A549 (cell line): Measurements from ENCODE around the gene GMEB2. TPM values are rescaled to one million over a fixed set of nuclear protein-coding genes. Genes with fewer than 3 reads are reported as not detected.

Source experiments
- ATAC-seq, 2 experiments: fragments of 200-7000 bp in 1 of 2; fragments of >200 bp in 1 of 2; cut with Nextera tagmentation in 1 of 2; cut with Tn5 transposase in 1 of 2; 3 replicates each; pipeline versions ENCODE4 v1.8.0 to v1.9.1; 2018 to 2020; ENCODE audit warnings: mild to moderate bottlenecking in 1 of 2, moderate library complexity in 1 of 2
- CTCF ChIA-PET: fragments of 300-600 bp; sonication (Branson Sonifier 250); formaldehyde crosslinking; extraction: SDS; loops from one replicate; lab custom pipeline; 2021; ENCODE audit warnings: antibody characterized with exemption, inconsistent platforms; lab: Yijun Ruan, JAX
- POLR2A ChIA-PET: fragments of 350-600 bp; formaldehyde crosslinking; extraction: SDS; loops from one replicate; lab custom pipeline; 2021; ENCODE audit warnings: antibody characterized with exemption, inconsistent platforms; lab: Yijun Ruan, JAX
- DNase-seq, 2 experiments: peaks; one replicate each; pipeline versions ENCODE4 v3.0.0 to v3.0.0-alpha.2; 2011 to 2016; ENCODE audit warnings: low read depth in 1 of 2, low spot score in 1 of 2
- FAIRE-seq: peaks from 2 replicates; lab custom pipeline; 2011; peaks lifted over from hg19 to GRCh38; lab: Jason Lieb, UNC
- H3K27ac ChIP-seq, 2 experiments: fragments of >200 bp; sonication (Bioruptor Twin); formaldehyde crosslinking; 3 replicates each; pipeline ENCODE4 v1.5.1; 2016 to 2017
- H3K4me1 ChIP-seq: fragments of >200 bp; sonication (Bioruptor Twin); formaldehyde crosslinking; 3 replicates; pipeline ENCODE4 v1.6.1; 2016
- H3K4me2 ChIP-seq: fragments of >200 bp; sonication (Bioruptor Twin); formaldehyde crosslinking; 3 replicates; pipeline ENCODE4 v1.6.1; 2016
- H3K4me3 ChIP-seq: fragments of >200 bp; sonication (Bioruptor Twin); formaldehyde crosslinking; 3 replicates; pipeline ENCODE4 v1.5.1; 2016
- H3K9me3 ChIP-seq: fragments of >200 bp; sonication (Bioruptor Twin); formaldehyde crosslinking; 3 replicates; pipeline ENCODE4 v1.6.1; 2016
- EHF ChIP-seq: fragments of 250-450 bp; sonication (Bioruptor Pico); IDR thresholded peaks from 2 replicates; pipeline ENCODE4 v1.5.0; 2020; ENCODE audit warnings: mild to moderate bottlenecking
- HEYL ChIP-seq: fragments of 250-450 bp; sonication (Bioruptor Pico); IDR thresholded peaks from 2 replicates; pipeline ENCODE4 v1.8.0; 2021; ENCODE audit warnings: mild to moderate bottlenecking, moderate library complexity
- JUN ChIP-seq, 2 experiments: fragments of >200 bp; sonication (Bioruptor Twin); formaldehyde crosslinking; IDR thresholded peaks; 2 replicates in 1 of 2; 3 replicates in 1 of 2; pipeline ENCODE4 v1.6.1; 2016 to 2017
- JUNB ChIP-seq: fragments of >200 bp; sonication (Bioruptor Twin); formaldehyde crosslinking; IDR thresholded peaks from 2 replicates; pipeline ENCODE4 v1.6.1; 2016
- MAFK ChIP-seq: fragments of 450-650 bp; IDR thresholded peaks from 2 replicates; pipeline ENCODE4 v1.6.1; 2014; ENCODE audit not compliant: partially characterized antibody
- MAZ ChIP-seq: fragments of 150-350 bp; IDR thresholded peaks from 2 replicates; pipeline ENCODE4 v1.6.1; 2014; ENCODE audit warnings: antibody characterized with exemption, low read depth, low read length, borderline replicate concordance
- PHF8 ChIP-seq: fragments of 200-600 bp; sonication (generic); IDR thresholded peaks from 2 replicates; pipeline ENCODE4 v1.6.1; 2016; ENCODE audit warnings: low read depth, mild to moderate bottlenecking, antibody characterized with exemption, moderate library complexity, borderline replicate concordance
- RAD21 ChIP-seq, 2 experiments: fragments of >200 bp in 1 of 2; sonication (Bioruptor Twin) in 1 of 2; formaldehyde crosslinking in 1 of 2; IDR thresholded peaks in 1 of 2; conservative IDR thresholded peaks in 1 of 2; 2 replicates in 1 of 2; 3 replicates in 1 of 2; pipeline ENCODE4 v1.6.1; 2012 to 2018; ENCODE audit warnings: inconsistent platforms in 1 of 2
- RCOR1 ChIP-seq: fragments of 150-350 bp; IDR thresholded peaks from 2 replicates; pipeline ENCODE4 v1.6.1; 2014; ENCODE audit warnings: antibody characterized with exemption, low read length, low read depth
- SMC3 ChIP-seq: fragments of >200 bp; sonication (Bioruptor Twin); formaldehyde crosslinking; IDR thresholded peaks from 3 replicates; pipeline ENCODE4 v1.6.1; 2018; ENCODE audit warnings: inconsistent platforms
- SREBF2 ChIP-seq: fragments of 450-650 bp; IDR thresholded peaks from 2 replicates; pipeline ENCODE4 v1.6.1; 2014; ENCODE audit warnings: mild to moderate bottlenecking, moderate library complexity
- ZFP36 ChIP-seq: fragments of 450-650 bp; IDR thresholded peaks from 2 replicates; pipeline ENCODE4 v1.6.1; 2014; ENCODE audit warnings: borderline replicate concordance; ENCODE audit not compliant: partially characterized antibody
- ZSCAN20 ChIP-seq: fragments of 250-450 bp; sonication (Bioruptor Pico); IDR thresholded peaks from 2 replicates; pipeline ENCODE4 v1.8.0; 2022; ENCODE audit warnings: mild to moderate bottlenecking, moderate library complexity
- WGBS: methylation state at CpG from one replicate; pipeline ENCODE4 v1.1.6; 2017; ENCODE audit errors: missing lambda C conversion rate; 5-methylcytosine and 5-hydroxymethylcytosine counted together
- polyA plus RNA-seq, 4 experiments: library from polyadenylated mRNA; depleted of rRNA in 3 of 4; stranded (reverse); fragments of >200 nt; fragmentation: RNase III in 1 of 4; extraction: RNeasy Plus Mini Kit Qiagen cat#74134 plus additional on column Dnase treatment in 1 of 4; gene quantifications; 2 replicates in 3 of 4; 3 replicates in 1 of 4; pipeline ENCODE4 v1.2.3, GENCODE V29; 2011 to 2017
- TF ChIP-seq, protein P1 (sequence below): fragments of 250-450 bp; sonication (Bioruptor Pico); IDR thresholded peaks from 2 replicates; pipeline ENCODE4 v1.5.0; 2021; ENCODE audit warnings: mild to moderate bottlenecking, moderate library complexity, borderline replicate concordance
- TF ChIP-seq, protein P2 (sequence below): IDR thresholded peaks from 2 replicates; pipeline ENCODE4 v1.6.1; 2012; ENCODE audit warnings: low read depth, borderline replicate concordance
- TF ChIP-seq, protein P3 (sequence below): fragments of >200 bp; sonication (Bioruptor Twin); formaldehyde crosslinking; IDR thresholded peaks from 3 replicates; pipeline ENCODE4 v1.5.1; 2016
- TF ChIP-seq, protein P4 (sequence below): fragments of 150-350 bp; IDR thresholded peaks from 2 replicates; pipeline ENCODE4 v1.6.1; 2014; ENCODE audit warnings: low read depth, mild to moderate bottlenecking, low read length

Gene GMEB2
- polyA plus RNA-seq, 2 of the 4 experiments (the other 2 are of a cell fraction), result 6.5 to 6.8 TPM

DNA sequence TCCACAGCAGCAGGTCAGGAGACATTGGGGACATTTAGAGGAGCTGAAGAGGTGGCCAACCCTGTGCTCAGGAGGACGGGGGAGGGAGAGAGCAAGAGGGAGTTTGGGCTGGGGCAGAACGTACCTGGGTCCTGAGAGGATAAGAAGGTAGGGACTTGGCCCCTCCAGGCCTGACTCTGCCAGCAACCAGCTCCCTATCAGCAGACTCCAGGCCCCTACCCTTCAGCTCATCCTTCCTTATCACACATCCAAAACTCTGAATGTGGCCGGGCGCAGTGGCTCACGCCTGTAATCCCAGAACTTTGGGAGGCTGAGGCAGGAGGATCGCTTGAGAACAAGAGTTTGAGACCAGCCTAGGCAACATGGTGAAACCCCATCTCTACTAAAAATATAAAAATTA, 21.3 kb upstream of the GMEB2 start:
- POLR2A ChIA-PET, result no interaction called here
- no peak for ATAC-seq
- H3K27ac ChIP-seq, result no peak overlapping the region
- WGBS, result 81% methylated on average over 6 of the region's 6 CpGs
- H3K4me3 ChIP-seq, result no peak overlapping the region
- CTCF ChIA-PET, result interaction anchor here (1.3 to 1.5 kb wide), 2 partner anchors 19 to 120 kb away, joined by 3 read pairs; no protein-coding TSS in a partner anchor
- H3K4me1 ChIP-seq, result peaks cover 10% of the 10 kb centered on the region
- no peak overlapping the region for H3K4me2 ChIP-seq
- no peak for DNase-seq
- TF ChIP-seq EHF (CRISPR knock-in tag) (no peak), RAD21 (conservative IDR thresholded peaks at IDR 0.05 in 1 of 2, IDR thresholded peaks at IDR 0.05 in 1 of 2) (no peak), HEYL (no peak), PHF8 (no peak), JUN (IDR thresholded peaks at IDR 0.05) (no peak), MAZ (no peak), ZSCAN20 (CRISPR knock-in tag) (no peak), SREBF2 (no peak), RCOR1 (no peak)
- TF ChIP-seq, protein P1, sequence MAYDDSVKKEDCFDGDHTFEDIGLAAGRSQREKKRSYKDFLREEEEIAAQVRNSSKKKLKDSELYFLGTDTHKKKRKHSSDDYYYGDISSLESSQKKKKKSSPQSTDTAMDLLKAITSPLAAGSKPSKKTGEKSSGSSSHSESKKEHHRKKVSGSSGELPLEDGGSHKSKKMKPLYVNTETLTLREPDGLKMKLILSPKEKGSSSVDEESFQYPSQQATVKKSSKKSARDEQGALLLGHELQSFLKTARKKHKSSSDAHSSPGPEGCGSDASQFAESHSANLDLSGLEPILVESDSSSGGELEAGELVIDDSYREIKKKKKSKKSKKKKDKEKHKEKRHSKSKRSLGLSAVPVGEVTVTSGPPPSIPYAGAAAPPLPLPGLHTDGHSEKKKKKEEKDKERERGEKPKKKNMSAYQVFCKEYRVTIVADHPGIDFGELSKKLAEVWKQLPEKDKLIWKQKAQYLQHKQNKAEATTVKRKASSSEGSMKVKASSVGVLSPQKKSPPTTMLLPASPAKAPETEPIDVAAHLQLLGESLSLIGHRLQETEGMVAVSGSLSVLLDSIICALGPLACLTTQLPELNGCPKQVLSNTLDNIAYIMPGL (CRISPR knock-in tag), result no peak
- TF ChIP-seq, protein P2, sequence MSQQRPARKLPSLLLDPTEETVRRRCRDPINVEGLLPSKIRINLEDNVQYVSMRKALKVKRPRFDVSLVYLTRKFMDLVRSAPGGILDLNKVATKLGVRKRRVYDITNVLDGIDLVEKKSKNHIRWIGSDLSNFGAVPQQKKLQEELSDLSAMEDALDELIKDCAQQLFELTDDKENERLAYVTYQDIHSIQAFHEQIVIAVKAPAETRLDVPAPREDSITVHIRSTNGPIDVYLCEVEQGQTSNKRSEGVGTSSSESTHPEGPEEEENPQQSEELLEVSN, result no peak
- TF ChIP-seq, all 56 proteins: peak for 0
- no peaks in the 10 kb centered on the region for H3K9me3 ChIP-seq
- no peak for FAIRE-seq

GRCh38 chr20:63645218-63645617, 18.3 kb upstream of the GMEB2 start:
- CTCF ChIA-PET, result interaction anchor here (1.6 kb wide), 1 partner anchor 107 kb away, joined by 6 read pairs; the partner anchor contains the start of gene PTK6

More at GRCh38 chr20:63645218-63645617, 18.3 kb upstream of the GMEB2 start:
- POLR2A ChIA-PET, result no interaction called here
- DNase-seq (no peak), FAIRE-seq (no peak), ATAC-seq (no peak)
- Histone ChIP-seq H3K9me3 (no peaks in the 10 kb centered on the region), H3K4me2 (no peak overlapping the region), H3K4me1 (peaks cover 9% of the 10 kb centered on the region; the same call in 2 of the 3 replicates), H3K4me3 (no peak overlapping the region), H3K27ac (no peak overlapping the region)
- WGBS, result 61% methylated on average over 4 of the region's 4 CpGs
- no peak for TF ChIP-seq SMC3
- TF ChIP-seq RAD21 (conservative IDR thresholded peaks at IDR 0.05 in 1 of 2, IDR thresholded peaks at IDR 0.05 in 1 of 2), result no peak
- TF ChIP-seq, protein P3, sequence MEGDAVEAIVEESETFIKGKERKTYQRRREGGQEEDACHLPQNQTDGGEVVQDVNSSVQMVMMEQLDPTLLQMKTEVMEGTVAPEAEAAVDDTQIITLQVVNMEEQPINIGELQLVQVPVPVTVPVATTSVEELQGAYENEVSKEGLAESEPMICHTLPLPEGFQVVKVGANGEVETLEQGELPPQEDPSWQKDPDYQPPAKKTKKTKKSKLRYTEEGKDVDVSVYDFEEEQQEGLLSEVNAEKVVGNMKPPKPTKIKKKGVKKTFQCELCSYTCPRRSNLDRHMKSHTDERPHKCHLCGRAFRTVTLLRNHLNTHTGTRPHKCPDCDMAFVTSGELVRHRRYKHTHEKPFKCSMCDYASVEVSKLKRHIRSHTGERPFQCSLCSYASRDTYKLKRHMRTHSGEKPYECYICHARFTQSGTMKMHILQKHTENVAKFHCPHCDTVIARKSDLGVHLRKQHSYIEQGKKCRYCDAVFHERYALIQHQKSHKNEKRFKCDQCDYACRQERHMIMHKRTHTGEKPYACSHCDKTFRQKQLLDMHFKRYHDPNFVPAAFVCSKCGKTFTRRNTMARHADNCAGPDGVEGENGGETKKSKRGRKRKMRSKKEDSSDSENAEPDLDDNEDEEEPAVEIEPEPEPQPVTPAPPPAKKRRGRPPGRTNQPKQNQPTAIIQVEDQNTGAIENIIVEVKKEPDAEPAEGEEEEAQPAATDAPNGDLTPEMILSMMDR, result no peak
- no peak for TF ChIP-seq ZFP36
- TF ChIP-seq EHF (CRISPR knock-in tag), result no peak
- no peak for TF ChIP-seq MAFK
- TF ChIP-seq JUNB, result no peak
- TF ChIP-seq, protein P4, sequence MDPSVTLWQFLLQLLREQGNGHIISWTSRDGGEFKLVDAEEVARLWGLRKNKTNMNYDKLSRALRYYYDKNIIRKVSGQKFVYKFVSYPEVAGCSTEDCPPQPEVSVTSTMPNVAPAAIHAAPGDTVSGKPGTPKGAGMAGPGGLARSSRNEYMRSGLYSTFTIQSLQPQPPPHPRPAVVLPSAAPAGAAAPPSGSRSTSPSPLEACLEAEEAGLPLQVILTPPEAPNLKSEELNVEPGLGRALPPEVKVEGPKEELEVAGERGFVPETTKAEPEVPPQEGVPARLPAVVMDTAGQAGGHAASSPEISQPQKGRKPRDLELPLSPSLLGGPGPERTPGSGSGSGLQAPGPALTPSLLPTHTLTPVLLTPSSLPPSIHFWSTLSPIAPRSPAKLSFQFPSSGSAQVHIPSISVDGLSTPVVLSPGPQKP, result no peak
